Measurements from ENCODE around the gene RNF167.

The RNF167 gene

DNA sequence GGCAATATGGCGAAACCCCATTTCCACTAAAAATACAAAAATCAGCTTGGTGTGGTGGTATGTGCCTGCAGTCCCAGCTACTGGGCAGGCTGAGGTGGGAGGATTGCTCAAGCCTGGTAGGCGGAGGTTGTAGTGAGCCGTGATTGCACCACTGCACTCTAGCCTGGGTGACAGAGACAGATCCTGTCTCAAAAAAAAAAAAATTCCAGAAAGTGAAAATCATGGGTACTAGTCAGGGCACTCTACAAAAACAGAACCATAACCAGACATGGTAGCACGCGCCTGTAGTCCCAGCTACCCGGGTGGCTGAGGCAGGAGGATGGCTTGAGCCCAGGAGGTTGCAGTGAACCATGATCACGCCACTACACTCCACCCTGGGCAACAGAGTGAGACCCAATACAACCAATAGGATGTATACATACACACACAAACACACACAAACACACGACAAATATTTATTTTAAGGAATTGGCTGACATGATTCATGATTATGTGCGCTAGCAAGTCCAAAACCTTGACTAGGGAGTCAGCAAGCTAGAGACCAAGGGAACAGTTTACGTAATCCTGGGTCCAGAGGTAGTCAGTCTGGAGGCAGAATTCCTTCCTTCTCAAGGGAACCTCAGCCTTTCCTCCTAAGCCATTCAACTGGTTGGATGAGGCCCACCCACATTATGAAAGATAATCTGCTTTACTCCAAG lies 19.6 kb upstream of the RNF167 start:
- Histone ChIP-seq H3K36me3 (ENCODE audit: control insufficient read depth in 2 of 2, insufficient read depth in 1 of 2, low read length in 2 of 2) (no peaks in the 10 kb centered on the region; a peak in 1 of 3 replicates), H3K27ac (ENCODE audit: extremely low read depth, low read depth, low read length) (no peak overlapping the region), H3K9me3 (ENCODE audit: control insufficient read depth, insufficient read depth, low read depth, low read length) (no peaks in the 10 kb centered on the region), H3K4me1 (ENCODE audit: control insufficient read depth, insufficient read depth, low read length) (no peaks in the 10 kb centered on the region), H3K4me3 (ENCODE audit: low read depth, low read length) (no peak overlapping the region)
- TF ChIP-seq, protein P1, sequence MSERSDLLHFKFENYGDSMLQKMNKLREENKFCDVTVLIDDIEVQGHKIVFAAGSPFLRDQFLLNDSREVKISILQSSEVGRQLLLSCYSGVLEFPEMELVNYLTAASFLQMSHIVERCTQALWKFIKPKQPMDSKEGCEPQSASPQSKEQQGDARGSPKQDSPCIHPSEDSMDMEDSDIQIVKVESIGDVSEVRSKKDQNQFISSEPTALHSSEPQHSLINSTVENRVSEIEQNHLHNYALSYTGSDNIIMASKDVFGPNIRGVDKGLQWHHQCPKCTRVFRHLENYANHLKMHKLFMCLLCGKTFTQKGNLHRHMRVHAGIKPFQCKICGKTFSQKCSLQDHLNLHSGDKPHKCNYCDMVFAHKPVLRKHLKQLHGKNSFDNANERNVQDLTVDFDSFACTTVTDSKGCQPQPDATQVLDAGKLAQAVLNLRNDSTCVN (tag by site-specific recombination; optimal IDR thresholded peaks at IDR 0.05) = no peak
- TF ChIP-seq ZNF600 (tag by site-specific recombination; IDR thresholded peaks at IDR 0.05) = 0 out of 2 replicates have a peak, but pooled peaks have one; percentile 5
- peak; percentile 77 for TF ChIP-seq ZNF10 (tag by site-specific recombination; IDR thresholded peaks at IDR 0.05)
- no peak for TF ChIP-seq ZNF571 (tag by site-specific recombination; IDR thresholded peaks at IDR 0.05)
- peak; percentile 71 for TF ChIP-seq ZFHX2 (tag by site-specific recombination; conservative IDR thresholded peaks at IDR 0.05)
- TF ChIP-seq ZNF510 (tag by site-specific recombination; IDR thresholded peaks at IDR 0.05; ENCODE audit: insufficient replicate concordance) = no peak
- peak; percentile 59 for TF ChIP-seq EGR2 (tag by site-specific recombination; IDR thresholded peaks at IDR 0.05; ENCODE audit: low read depth)
- TF ChIP-seq ZNF777 (tag by site-specific recombination; IDR thresholded peaks at IDR 0.05; ENCODE audit: borderline replicate concordance) = no peak
- CTCF ChIA-PET = interaction anchor here (0.6 to 2.4 kb wide), 6 partner anchors 8 to 429 kb away, joined by 3 to 14 read pairs (median 4); partner anchors contain the start of genes RNF167 and SLC25A11
- POLR2A ChIA-PET = interaction anchor here (0.7 to 1.4 kb wide), 3 partner anchors 15 to 30 kb away, joined by 3 read pairs; partner anchors contain the start of genes ENO3, RNF167 and SLC25A11

DNA sequence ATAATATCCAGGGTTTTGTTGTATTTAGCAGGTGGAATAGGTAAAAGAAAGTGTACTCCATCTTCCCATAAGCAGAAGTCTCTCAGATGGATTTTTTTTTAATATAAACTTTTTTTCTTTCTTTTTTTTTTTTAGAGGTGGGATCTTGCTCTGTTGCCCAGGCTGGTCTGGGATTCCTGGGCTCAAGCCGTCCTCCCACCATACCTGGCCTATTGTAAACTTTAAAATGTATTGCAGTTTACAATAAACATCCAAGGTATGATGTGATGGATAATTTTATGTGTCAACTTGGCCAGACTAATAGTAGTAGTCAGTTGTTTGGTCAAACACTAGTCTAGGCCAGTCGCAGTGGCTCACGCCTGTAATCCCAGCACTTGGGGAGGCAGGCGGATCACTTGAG lies 18.7 kb upstream of the RNF167 start:
- no peaks in the 10 kb centered on the region; a peak in 1 of 3 replicates for H3K36me3 ChIP-seq (ENCODE audit: control insufficient read depth in 2 of 2, insufficient read depth in 1 of 2, low read length in 2 of 2)
- no peak overlapping the region for H3K4me3 ChIP-seq (ENCODE audit: low read depth, low read length)
- H3K9me3 ChIP-seq (ENCODE audit: control insufficient read depth, insufficient read depth, low read depth, low read length) = no peaks in the 10 kb centered on the region
- H3K27ac ChIP-seq (ENCODE audit: extremely low read depth, low read depth, low read length) = no peak overlapping the region
- H3K4me1 ChIP-seq (ENCODE audit: control insufficient read depth, insufficient read depth, low read length) = no peaks in the 10 kb centered on the region
- ChIA-PET POLR2A (interaction anchor here (1.4 kb wide), 1 partner anchor 30 kb away, joined by 3 read pairs; the partner anchor contains the start of gene ENO3), CTCF (interaction anchor here (0.6 to 0.7 kb wide), 3 partner anchors 69 to 429 kb away, joined by 3 to 5 read pairs (median 4); no protein-coding TSS in a partner anchor)
- TF ChIP-seq ZNF624 (tag by site-specific recombination; IDR thresholded peaks at IDR 0.05) (no peak), ZNF16 (tag by site-specific recombination; IDR thresholded peaks at IDR 0.05; ENCODE audit: low read depth) (no peak), ZNF777 (tag by site-specific recombination; IDR thresholded peaks at IDR 0.05; ENCODE audit: borderline replicate concordance) (no peak), ZNF391 (tag by site-specific recombination; IDR thresholded peaks at IDR 0.05; ENCODE audit: borderline replicate concordance, low read depth) (no peak), ZNF223 (tag by site-specific recombination; IDR thresholded peaks at IDR 0.05) (no peak), ZNF843 (tag by site-specific recombination; IDR thresholded peaks at IDR 0.05) (no peak), ZNF10 (tag by site-specific recombination; IDR thresholded peaks at IDR 0.05) (no peak), ZIC2 (tag by site-specific recombination; IDR thresholded peaks at IDR 0.05) (no peak), ZNF398 (tag by site-specific recombination; IDR thresholded peaks at IDR 0.05) (no peak), ZNF335 (tag by site-specific recombination; conservative IDR thresholded peaks at IDR 0.05) (no peak), ZFP69B (tag by site-specific recombination; IDR thresholded peaks at IDR 0.05) (no peak), REPIN1 (tag by site-specific recombination; IDR thresholded peaks at IDR 0.05; ENCODE audit: low read depth) (no peak), ZSCAN16 (tag by site-specific recombination; IDR thresholded peaks at IDR 0.05) (no peak)
- TF ChIP-seq, protein P2, sequence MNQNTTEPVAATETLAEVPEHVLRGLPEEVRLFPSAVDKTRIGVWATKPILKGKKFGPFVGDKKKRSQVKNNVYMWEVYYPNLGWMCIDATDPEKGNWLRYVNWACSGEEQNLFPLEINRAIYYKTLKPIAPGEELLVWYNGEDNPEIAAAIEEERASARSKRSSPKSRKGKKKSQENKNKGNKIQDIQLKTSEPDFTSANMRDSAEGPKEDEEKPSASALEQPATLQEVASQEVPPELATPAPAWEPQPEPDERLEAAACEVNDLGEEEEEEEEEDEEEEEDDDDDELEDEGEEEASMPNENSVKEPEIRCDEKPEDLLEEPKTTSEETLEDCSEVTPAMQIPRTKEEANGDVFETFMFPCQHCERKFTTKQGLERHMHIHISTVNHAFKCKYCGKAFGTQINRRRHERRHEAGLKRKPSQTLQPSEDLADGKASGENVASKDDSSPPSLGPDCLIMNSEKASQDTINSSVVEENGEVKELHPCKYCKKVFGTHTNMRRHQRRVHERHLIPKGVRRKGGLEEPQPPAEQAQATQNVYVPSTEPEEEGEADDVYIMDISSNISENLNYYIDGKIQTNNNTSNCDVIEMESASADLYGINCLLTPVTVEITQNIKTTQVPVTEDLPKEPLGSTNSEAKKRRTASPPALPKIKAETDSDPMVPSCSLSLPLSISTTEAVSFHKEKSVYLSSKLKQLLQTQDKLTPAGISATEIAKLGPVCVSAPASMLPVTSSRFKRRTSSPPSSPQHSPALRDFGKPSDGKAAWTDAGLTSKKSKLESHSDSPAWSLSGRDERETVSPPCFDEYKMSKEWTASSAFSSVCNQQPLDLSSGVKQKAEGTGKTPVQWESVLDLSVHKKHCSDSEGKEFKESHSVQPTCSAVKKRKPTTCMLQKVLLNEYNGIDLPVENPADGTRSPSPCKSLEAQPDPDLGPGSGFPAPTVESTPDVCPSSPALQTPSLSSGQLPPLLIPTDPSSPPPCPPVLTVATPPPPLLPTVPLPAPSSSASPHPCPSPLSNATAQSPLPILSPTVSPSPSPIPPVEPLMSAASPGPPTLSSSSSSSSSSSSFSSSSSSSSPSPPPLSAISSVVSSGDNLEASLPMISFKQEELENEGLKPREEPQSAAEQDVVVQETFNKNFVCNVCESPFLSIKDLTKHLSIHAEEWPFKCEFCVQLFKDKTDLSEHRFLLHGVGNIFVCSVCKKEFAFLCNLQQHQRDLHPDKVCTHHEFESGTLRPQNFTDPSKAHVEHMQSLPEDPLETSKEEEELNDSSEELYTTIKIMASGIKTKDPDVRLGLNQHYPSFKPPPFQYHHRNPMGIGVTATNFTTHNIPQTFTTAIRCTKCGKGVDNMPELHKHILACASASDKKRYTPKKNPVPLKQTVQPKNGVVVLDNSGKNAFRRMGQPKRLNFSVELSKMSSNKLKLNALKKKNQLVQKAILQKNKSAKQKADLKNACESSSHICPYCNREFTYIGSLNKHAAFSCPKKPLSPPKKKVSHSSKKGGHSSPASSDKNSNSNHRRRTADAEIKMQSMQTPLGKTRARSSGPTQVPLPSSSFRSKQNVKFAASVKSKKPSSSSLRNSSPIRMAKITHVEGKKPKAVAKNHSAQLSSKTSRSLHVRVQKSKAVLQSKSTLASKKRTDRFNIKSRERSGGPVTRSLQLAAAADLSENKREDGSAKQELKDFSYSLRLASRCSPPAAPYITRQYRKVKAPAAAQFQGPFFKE (tag by site-specific recombination; IDR thresholded peaks at IDR 0.05; ENCODE audit: borderline replicate concordance) = no peak
- TF ChIP-seq, protein P3, sequence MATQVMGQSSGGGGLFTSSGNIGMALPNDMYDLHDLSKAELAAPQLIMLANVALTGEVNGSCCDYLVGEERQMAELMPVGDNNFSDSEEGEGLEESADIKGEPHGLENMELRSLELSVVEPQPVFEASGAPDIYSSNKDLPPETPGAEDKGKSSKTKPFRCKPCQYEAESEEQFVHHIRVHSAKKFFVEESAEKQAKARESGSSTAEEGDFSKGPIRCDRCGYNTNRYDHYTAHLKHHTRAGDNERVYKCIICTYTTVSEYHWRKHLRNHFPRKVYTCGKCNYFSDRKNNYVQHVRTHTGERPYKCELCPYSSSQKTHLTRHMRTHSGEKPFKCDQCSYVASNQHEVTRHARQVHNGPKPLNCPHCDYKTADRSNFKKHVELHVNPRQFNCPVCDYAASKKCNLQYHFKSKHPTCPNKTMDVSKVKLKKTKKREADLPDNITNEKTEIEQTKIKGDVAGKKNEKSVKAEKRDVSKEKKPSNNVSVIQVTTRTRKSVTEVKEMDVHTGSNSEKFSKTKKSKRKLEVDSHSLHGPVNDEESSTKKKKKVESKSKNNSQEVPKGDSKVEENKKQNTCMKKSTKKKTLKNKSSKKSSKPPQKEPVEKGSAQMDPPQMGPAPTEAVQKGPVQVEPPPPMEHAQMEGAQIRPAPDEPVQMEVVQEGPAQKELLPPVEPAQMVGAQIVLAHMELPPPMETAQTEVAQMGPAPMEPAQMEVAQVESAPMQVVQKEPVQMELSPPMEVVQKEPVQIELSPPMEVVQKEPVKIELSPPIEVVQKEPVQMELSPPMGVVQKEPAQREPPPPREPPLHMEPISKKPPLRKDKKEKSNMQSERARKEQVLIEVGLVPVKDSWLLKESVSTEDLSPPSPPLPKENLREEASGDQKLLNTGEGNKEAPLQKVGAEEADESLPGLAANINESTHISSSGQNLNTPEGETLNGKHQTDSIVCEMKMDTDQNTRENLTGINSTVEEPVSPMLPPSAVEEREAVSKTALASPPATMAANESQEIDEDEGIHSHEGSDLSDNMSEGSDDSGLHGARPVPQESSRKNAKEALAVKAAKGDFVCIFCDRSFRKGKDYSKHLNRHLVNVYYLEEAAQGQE (tag by site-specific recombination; IDR thresholded peaks at IDR 0.05) = no peak

Data from HEK293 (cell line).